ENCODE results near the gene HPS6. TPM values are rescaled to one million over a fixed set of nuclear protein-coding genes. Genes with fewer than 3 reads are reported as not detected.
"Not testable (repeated sequence)": the region's sequence is repeated elsewhere in the genome, so short reads cannot be mapped to it uniquely, and the experiment has no call there.

HPS6 gene
- total RNA-seq = 10 to 100 TPM; 23.8 to 25.8 TPM

- peak within 1 kb of the TSS; percentile 89 for H3K4me3 Mint-ChIP-seq
- POLR2A ChIA-PET = interaction anchor here (2.6 kb wide), 1 partner anchor 10 kb away, joined by 16 read pairs; the partner anchor contains the start of gene ARMH3
- peak; percentile 99 for ATAC-seq (ENCODE audit: low read depth)
- peak within 1 kb of the TSS; percentile 85 for H3K27ac Mint-ChIP-seq
- peaks cover 2% of the 10 kb centered on the region for H3K36me3 Mint-ChIP-seq
- no peaks in the 10 kb centered on the region for H3K9me3 Mint-ChIP-seq
- no peaks in the 10 kb centered on the region for H3K27me3 Mint-ChIP-seq
- peaks cover 22% of the 10 kb centered on the region for H3K4me1 Mint-ChIP-seq
- DNase-seq = peak; percentile 94
Measured at GRCh38 chr10:102064868-102065560, at the start of gene HPS6. TSS of gene HPS6 (plus strand) at chr10:102065349. CDS start at chr10:102065475, 126 bp downstream.

GRCh38 chr10:102016416-102016815 lies 48.7 kb upstream of the HPS6 start:
- Mint-ChIP-seq H3K36me3 (peaks cover 16% of the 10 kb centered on the region), H3K4me3 (no peak overlapping the region), H3K27me3 (no peaks in the 10 kb centered on the region), H3K27ac (no peak overlapping the region), H3K9me3 (peaks cover 1% of the 10 kb centered on the region), H3K4me1 (peaks cover 2% of the 10 kb centered on the region)
- POLR2A ChIA-PET = no interaction called here
- no peak for DNase-seq
- no peak for ATAC-seq (ENCODE audit: low read depth)

- Mint-ChIP-seq H3K9me3 (peaks cover 3% of the 10 kb centered on the region), H3K4me1 (peaks cover 3% of the 10 kb centered on the region), H3K27ac (no peak overlapping the region), H3K27me3 (no peaks in the 10 kb centered on the region), H3K36me3 (peaks cover 24% of the 10 kb centered on the region), H3K4me3 (no peak overlapping the region)
- DNase-seq (no peak), ATAC-seq (ENCODE audit: low read depth) (no peak)
- POLR2A ChIA-PET = interaction anchor here (0.6 kb wide), 1 partner anchor 37 kb away, joined by 6 read pairs; no protein-coding TSS in a partner anchor
Measured at GRCh38 chr10:102017295-102017694, 47.9 kb upstream of the HPS6 start.

- POLR2A ChIA-PET = interaction anchor here (0.5 to 1.3 kb wide), 2 partner anchors 34 to 65 kb away, joined by 3 to 4 read pairs; no protein-coding TSS in a partner anchor
- peak overlapping the region; percentile 46 for H3K27ac Mint-ChIP-seq
- peaks cover 3% of the 10 kb centered on the region for H3K9me3 Mint-ChIP-seq
- peaks cover 3% of the 10 kb centered on the region for H3K4me1 Mint-ChIP-seq
- no peaks in the 10 kb centered on the region for H3K27me3 Mint-ChIP-seq
- no peak for ATAC-seq (ENCODE audit: low read depth)
- H3K36me3 Mint-ChIP-seq = peaks cover 24% of the 10 kb centered on the region
- DNase-seq = no peak
- H3K4me3 Mint-ChIP-seq = no peak overlapping the region
Measured at GRCh38 chr10:102020938-102021337, 44.2 kb upstream of the HPS6 start.

GRCh38 chr10:102024799-102025198 lies 40.4 kb upstream of the HPS6 start:
- H3K9me3 Mint-ChIP-seq = peaks cover 3% of the 10 kb centered on the region
- H3K4me1 Mint-ChIP-seq = peaks cover 3% of the 10 kb centered on the region
- no peak for ATAC-seq (ENCODE audit: low read depth)
- no peak for DNase-seq
- no peak overlapping the region for H3K27ac Mint-ChIP-seq
- H3K36me3 Mint-ChIP-seq = peaks cover 25% of the 10 kb centered on the region
- no peaks in the 10 kb centered on the region for H3K27me3 Mint-ChIP-seq
- POLR2A ChIA-PET = no interaction called here
- H3K4me3 Mint-ChIP-seq = no peak overlapping the region

- Mint-ChIP-seq H3K36me3 (peaks cover 14% of the 10 kb centered on the region), H3K27me3 (no peaks in the 10 kb centered on the region), H3K9me3 (no peaks in the 10 kb centered on the region), H3K27ac (no peak overlapping the region), H3K4me3 (no peak overlapping the region), H3K4me1 (no peaks in the 10 kb centered on the region)
- no peak for ATAC-seq (ENCODE audit: low read depth)
- POLR2A ChIA-PET = no interaction called here
- DNase-seq = no peak
Measured at GRCh38 chr10:102027261-102027660, 37.9 kb upstream of the HPS6 start.

GRCh38 chr10:102033787-102034186 lies 31.4 kb upstream of the HPS6 start:
- ATAC-seq (ENCODE audit: low read depth) (no peak), DNase-seq (no peak)
- H3K27me3 Mint-ChIP-seq = no peaks in the 10 kb centered on the region
- POLR2A ChIA-PET = no interaction called here
- H3K27ac Mint-ChIP-seq = no peak overlapping the region
- H3K9me3 Mint-ChIP-seq = no peaks in the 10 kb centered on the region
- peaks cover 18% of the 10 kb centered on the region for H3K36me3 Mint-ChIP-seq
- no peak overlapping the region for H3K4me3 Mint-ChIP-seq
- no peaks in the 10 kb centered on the region for H3K4me1 Mint-ChIP-seq

- H3K9me3 Mint-ChIP-seq; H3K27me3 Mint-ChIP-seq; ATAC-seq (ENCODE audit: low read depth); POLR2A ChIA-PET; H3K4me1 Mint-ChIP-seq; DNase-seq; H3K4me3 Mint-ChIP-seq; H3K27ac Mint-ChIP-seq: not testable (repeated sequence)
- H3K36me3 Mint-ChIP-seq = peaks cover 29% of the 10 kb centered on the region
Measured at GRCh38 chr10:102035807-102036206, 29.3 kb upstream of the HPS6 start.

- peaks cover 22% of the 10 kb centered on the region for H3K36me3 Mint-ChIP-seq
- H3K9me3 Mint-ChIP-seq = no peaks in the 10 kb centered on the region
- H3K27me3 Mint-ChIP-seq = no peaks in the 10 kb centered on the region
- ATAC-seq (ENCODE audit: low read depth) = no peak
- DNase-seq = no peak
- H3K27ac Mint-ChIP-seq = no peak overlapping the region
- H3K4me1 Mint-ChIP-seq = peaks cover 2% of the 10 kb centered on the region
- POLR2A ChIA-PET = interaction anchor here (1.0 kb wide), 1 partner anchor 17 kb away, joined by 6 read pairs; no protein-coding TSS in a partner anchor
- no peak overlapping the region for H3K4me3 Mint-ChIP-seq
Measured at GRCh38 chr10:102038410-102038809, 26.7 kb upstream of the HPS6 start.

GRCh38 chr10:102040305-102041050 lies 24.7 kb upstream of the HPS6 start:
- H3K4me3 Mint-ChIP-seq = no peak overlapping the region
- H3K4me1 Mint-ChIP-seq = peaks cover 5% of the 10 kb centered on the region
- POLR2A ChIA-PET = no interaction called here
- no peak overlapping the region for H3K27ac Mint-ChIP-seq
- H3K27me3 Mint-ChIP-seq = no peaks in the 10 kb centered on the region
- peaks cover 26% of the 10 kb centered on the region for H3K36me3 Mint-ChIP-seq
- no peak for ATAC-seq (ENCODE audit: low read depth)
- no peak for DNase-seq
- no peaks in the 10 kb centered on the region for H3K9me3 Mint-ChIP-seq

GRCh38 chr10:102045292-102045691 lies 19.9 kb upstream of the HPS6 start:
- peaks cover 6% of the 10 kb centered on the region for H3K36me3 Mint-ChIP-seq
- H3K9me3 Mint-ChIP-seq = no peaks in the 10 kb centered on the region
- H3K4me3 Mint-ChIP-seq = no peak overlapping the region
- DNase-seq (no peak), ATAC-seq (ENCODE audit: low read depth) (no peak)
- POLR2A ChIA-PET = no interaction called here
- no peak overlapping the region for H3K27ac Mint-ChIP-seq
- H3K27me3 Mint-ChIP-seq = no peaks in the 10 kb centered on the region
- peaks cover 15% of the 10 kb centered on the region for H3K4me1 Mint-ChIP-seq

- ATAC-seq (ENCODE audit: low read depth) (no peak), DNase-seq (no peak)
- Mint-ChIP-seq H3K4me3 (no peak overlapping the region), H3K9me3 (no peaks in the 10 kb centered on the region), H3K4me1 (peaks cover 15% of the 10 kb centered on the region), H3K27me3 (no peaks in the 10 kb centered on the region), H3K27ac (no peak overlapping the region), H3K36me3 (peaks cover 6% of the 10 kb centered on the region)
- POLR2A ChIA-PET = no interaction called here
Measured at GRCh38 chr10:102046095-102046494, 19.1 kb upstream of the HPS6 start.

- not testable (repeated sequence) for H3K9me3 Mint-ChIP-seq; H3K36me3 Mint-ChIP-seq; DNase-seq; ATAC-seq (ENCODE audit: low read depth); H3K27me3 Mint-ChIP-seq
- Mint-ChIP-seq H3K4me1 (peaks cover 26% of the 10 kb centered on the region), H3K27ac (peak overlapping the region; percentile 97), H3K4me3 (peak overlapping the region; percentile 95)
- POLR2A ChIA-PET = interaction anchor here (0.6 to 2.1 kb wide), 6 partner anchors 11 to 237 kb away, joined by 3 to 16 read pairs (median 5); partner anchors contain the start of genes HPS6 and OGA
Measured at GRCh38 chr10:102054881-102055646, 10.1 kb upstream of the HPS6 start.

Measured in activated naive CD8-positive, alpha-beta T cell treated with anti-CD3 and anti-CD28 coated beads, Interleukin-2, amount 10 ng/mL, durations not matched to agents 7 days and 5 days (primary cell).